ENCODE results near the gene LMO7. TPM values are rescaled to one million over a fixed set of nuclear protein-coding genes. Genes with fewer than 3 reads are reported as not detected.

LMO7 gene
- total and polyA plus RNA-seq, 8 donors = 123 to 669 (median 202) TPM

GRCh38 chr13:75787249-75787928 lies 151.3 kb downstream of the LMO7 start:
- DNase-seq (no peak), ATAC-seq (peak; percentile 22)

GRCh38 chr13:75788481-75788981 lies 152.4 kb downstream of the LMO7 start:
- H3K36me3 ChIP-seq = no peaks in the 10 kb centered on the region
- no peak for TF ChIP-seq CTCF (IDR thresholded peaks at IDR 0.05)
- H3K4me3 ChIP-seq = no peak overlapping the region
- intact Hi-C loops (cut with DNase I) = no loop called here
- H3K4me1 ChIP-seq = peaks cover 25 to 26% of the 10 kb centered on the region in 2 donors
- peak overlapping the region; percentile 3 to 49 for H3K27ac ChIP-seq
- DNase-seq (peak in 2 of 4 donors; percentile 57 to 74), ATAC-seq (peak; percentile 68)
- H3K9me3 ChIP-seq = no peaks in the 10 kb centered on the region
- H3K27me3 ChIP-seq = no peaks in the 10 kb centered on the region

More at GRCh38 chr13:75787249-75787928, 151.3 kb downstream of the LMO7 start:
- no peak for TF ChIP-seq CTCF (IDR thresholded peaks at IDR 0.05)
- no peak overlapping the region for H3K4me3 ChIP-seq
- H3K36me3 ChIP-seq = no peaks in the 10 kb centered on the region
- peaks cover 22 to 26% of the 10 kb centered on the region in 2 donors for H3K4me1 ChIP-seq
- H3K9me3 ChIP-seq = no peaks in the 10 kb centered on the region
- H3K27me3 ChIP-seq = no peaks in the 10 kb centered on the region
- intact Hi-C loops (cut with DNase I) = no loop called here
- H3K27ac ChIP-seq = peak overlapping the region; percentile 3 to 16

GRCh38 chr13:75789451-75790197 lies 153.5 kb downstream of the LMO7 start:
- peaks cover 24 to 25% of the 10 kb centered on the region in 2 donors for H3K4me1 ChIP-seq
- peak overlapping the region; percentile 3 to 49 for H3K27ac ChIP-seq
- ATAC-seq = peak; percentile 19

GRCh38 chr13:75790198-75790970 lies 154.3 kb downstream of the LMO7 start:
- no peak for TF ChIP-seq CTCF (IDR thresholded peaks at IDR 0.05)
- ATAC-seq (no peak), DNase-seq (no peak)
- Histone ChIP-seq H3K27me3 (no peaks in the 10 kb centered on the region), H3K4me3 (no peak overlapping the region), H3K9me3 (no peaks in the 10 kb centered on the region), H3K27ac (no peak overlapping the region), H3K36me3 (no peaks in the 10 kb centered on the region), H3K4me1 (peaks cover 17 to 22% of the 10 kb centered on the region in 2 donors)
- intact Hi-C loops (cut with DNase I) = no loop called here

More at GRCh38 chr13:75789451-75790197, 153.5 kb downstream of the LMO7 start:
- intact Hi-C loops (cut with DNase I) = no loop called here
- H3K27me3 ChIP-seq = no peaks in the 10 kb centered on the region
- no peaks in the 10 kb centered on the region for H3K36me3 ChIP-seq
- no peak for DNase-seq
- TF ChIP-seq CTCF (IDR thresholded peaks at IDR 0.05) = no peak
- H3K4me3 ChIP-seq = no peak overlapping the region
- no peaks in the 10 kb centered on the region for H3K9me3 ChIP-seq
